Endodermal cell (in vitro differentiated cells): ENCODE results near the gene ASPSCR1. TPM values are rescaled to one million over a fixed set of nuclear protein-coding genes. Genes with fewer than 3 reads are reported as not detected.

ENCODE experiments used
- DNase-seq: peaks from one replicate; pipeline ENCODE4 v3.0.0-alpha.2; 2017
- H3K27ac ChIP-seq: 2 replicates; pipeline ENCODE4 v1.5.1; 2013; ENCODE audit warnings: mild to moderate bottlenecking, low read depth, low read length, moderate library complexity
- H3K27me3 ChIP-seq: 2 replicates; pipeline ENCODE4 v1.6.1; 2013; ENCODE audit warnings: mild to moderate bottlenecking, low read length, moderate library complexity; ENCODE audit not compliant: insufficient read depth, control insufficient read depth, poor library complexity, severe bottlenecking
- H3K36me3 ChIP-seq: 2 replicates; pipeline ENCODE4 v1.7.0; 2013; ENCODE audit warnings: mild to moderate bottlenecking, low read length, moderate library complexity; ENCODE audit not compliant: control insufficient read depth, insufficient read depth
- H3K4me1 ChIP-seq: one replicate; pipeline ENCODE4 v1.7.0; 2013; ENCODE audit warnings: low read length; ENCODE audit not compliant: control insufficient read depth, insufficient read depth
- H3K4me3 ChIP-seq: 2 replicates; pipeline ENCODE4 v1.5.1; 2013; ENCODE audit warnings: mild to moderate bottlenecking, low read length, moderate library complexity
- H3K9ac ChIP-seq: 2 replicates; pipeline ENCODE4 v1.6.1; 2013; ENCODE audit warnings: mild to moderate bottlenecking, low read length, moderate library complexity; ENCODE audit not compliant: poor library complexity, severe bottlenecking; ENCODE audit errors: extremely low read depth
- H3K9me3 ChIP-seq: 2 replicates; pipeline ENCODE4 v1.6.1; 2013; ENCODE audit warnings: mild to moderate bottlenecking, low read length, moderate library complexity; ENCODE audit not compliant: control insufficient read depth
- H3K27ac Mint-ChIP-seq: 2 replicates; pipeline ENCODE4 v1.8.0; 2020; ENCODE audit warnings: mixed read lengths
- H3K27me3 Mint-ChIP-seq: 2 replicates; pipeline ENCODE4 v1.8.0; 2021; ENCODE audit warnings: mild to moderate bottlenecking, mixed read lengths; ENCODE audit not compliant: insufficient read depth
- H3K36me3 Mint-ChIP-seq: 2 replicates; pipeline ENCODE4 v1.8.0; 2020; ENCODE audit warnings: low read depth, mixed read lengths
- H3K4me1 Mint-ChIP-seq: 2 replicates; pipeline ENCODE4 v1.8.0; 2020; ENCODE audit warnings: mixed read lengths
- H3K4me3 Mint-ChIP-seq: 2 replicates; pipeline ENCODE4 v1.8.0; 2020; ENCODE audit warnings: mild to moderate bottlenecking, moderate library complexity, mixed read lengths
- H3K9me3 Mint-ChIP-seq: 2 replicates; pipeline ENCODE4 v1.8.0; 2020; ENCODE audit warnings: mild to moderate bottlenecking, mixed read lengths
- WGBS, 2 experiments: methylation state at CpG; one replicate each; pipeline versions ENCODE4 v1.1.5 to v1.1.7; 2013; ENCODE audit warnings: missing lambda C conversion rate in 2 of 2, mixed read lengths in 1 of 2; ENCODE audit not compliant: insufficient coverage in 1 of 2, insufficient read length in 1 of 2; 5-methylcytosine and 5-hydroxymethylcytosine counted together
- total RNA-seq, 2 donors: library from RNA; stranded (reverse); fragmentation: NEBNext Ultra II Directional in 1 of 2; extraction: Animal tissue kit (Norgen Biotek cat#: 25700) in 1 of 2; gene quantifications; 2 replicates in 1 of 2; 3 replicates in 1 of 2; pipeline ENCODE4 v1.2.1, GENCODE V29; 2021
- TF ChIP-seq, protein P1 (sequence below): fragments of 200-600 bp; sonication (generic); conservative IDR thresholded peaks from 2 replicates; pipeline ENCODE4 v1.5.0; 2021; ENCODE audit warnings: antibody characterized with exemption, mild to moderate bottlenecking

The ASPSCR1 gene
- total RNA-seq, 2 donors from 2014 or later, result 50.8 to 65.4 TPM

DNA sequence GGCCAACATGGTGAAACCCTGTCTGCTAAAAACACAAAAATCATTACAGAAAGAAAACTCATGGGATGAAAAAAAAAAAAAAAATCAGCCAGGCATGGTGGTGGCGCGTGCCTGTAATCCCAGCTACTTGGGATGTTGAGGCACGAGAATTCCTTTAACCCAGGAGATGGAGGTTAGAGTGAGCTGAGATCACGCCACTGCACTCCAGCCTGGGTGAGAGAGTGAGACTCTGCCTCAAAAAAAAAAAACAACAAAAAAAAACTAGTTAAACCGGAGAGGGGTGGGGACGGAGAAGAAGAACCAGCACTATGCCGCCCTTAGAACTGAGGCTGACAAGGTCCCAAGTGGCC is 9.1 kb upstream of the ASPSCR1 start:
- no peaks in the 10 kb centered on the region for H3K36me3 Mint-ChIP-seq
- no peak overlapping the region for H3K27ac Mint-ChIP-seq
- 82 to 94% methylated on average over 3 to 7 of the region's 7 CpGs for WGBS, 2 experiments
- TF ChIP-seq, protein P1, sequence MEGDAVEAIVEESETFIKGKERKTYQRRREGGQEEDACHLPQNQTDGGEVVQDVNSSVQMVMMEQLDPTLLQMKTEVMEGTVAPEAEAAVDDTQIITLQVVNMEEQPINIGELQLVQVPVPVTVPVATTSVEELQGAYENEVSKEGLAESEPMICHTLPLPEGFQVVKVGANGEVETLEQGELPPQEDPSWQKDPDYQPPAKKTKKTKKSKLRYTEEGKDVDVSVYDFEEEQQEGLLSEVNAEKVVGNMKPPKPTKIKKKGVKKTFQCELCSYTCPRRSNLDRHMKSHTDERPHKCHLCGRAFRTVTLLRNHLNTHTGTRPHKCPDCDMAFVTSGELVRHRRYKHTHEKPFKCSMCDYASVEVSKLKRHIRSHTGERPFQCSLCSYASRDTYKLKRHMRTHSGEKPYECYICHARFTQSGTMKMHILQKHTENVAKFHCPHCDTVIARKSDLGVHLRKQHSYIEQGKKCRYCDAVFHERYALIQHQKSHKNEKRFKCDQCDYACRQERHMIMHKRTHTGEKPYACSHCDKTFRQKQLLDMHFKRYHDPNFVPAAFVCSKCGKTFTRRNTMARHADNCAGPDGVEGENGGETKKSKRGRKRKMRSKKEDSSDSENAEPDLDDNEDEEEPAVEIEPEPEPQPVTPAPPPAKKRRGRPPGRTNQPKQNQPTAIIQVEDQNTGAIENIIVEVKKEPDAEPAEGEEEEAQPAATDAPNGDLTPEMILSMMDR, result no peak
- no peak overlapping the region for H3K4me3 Mint-ChIP-seq
- Histone ChIP-seq H3K27ac (no peak overlapping the region), H3K4me1 (no peaks in the 10 kb centered on the region), H3K36me3 (no peaks in the 10 kb centered on the region), H3K9me3 (peaks cover 2% of the 10 kb centered on the region), H3K9ac (no peak overlapping the region), H3K4me3 (no peak overlapping the region), H3K27me3 (peaks cover 5% of the 10 kb centered on the region)
- DNase-seq, result no peak
- H3K9me3 Mint-ChIP-seq, result peaks cover 11% of the 10 kb centered on the region
- H3K4me1 Mint-ChIP-seq, result peaks cover 18% of the 10 kb centered on the region
- H3K27me3 Mint-ChIP-seq, result peaks cover 26% of the 10 kb centered on the region

DNA sequence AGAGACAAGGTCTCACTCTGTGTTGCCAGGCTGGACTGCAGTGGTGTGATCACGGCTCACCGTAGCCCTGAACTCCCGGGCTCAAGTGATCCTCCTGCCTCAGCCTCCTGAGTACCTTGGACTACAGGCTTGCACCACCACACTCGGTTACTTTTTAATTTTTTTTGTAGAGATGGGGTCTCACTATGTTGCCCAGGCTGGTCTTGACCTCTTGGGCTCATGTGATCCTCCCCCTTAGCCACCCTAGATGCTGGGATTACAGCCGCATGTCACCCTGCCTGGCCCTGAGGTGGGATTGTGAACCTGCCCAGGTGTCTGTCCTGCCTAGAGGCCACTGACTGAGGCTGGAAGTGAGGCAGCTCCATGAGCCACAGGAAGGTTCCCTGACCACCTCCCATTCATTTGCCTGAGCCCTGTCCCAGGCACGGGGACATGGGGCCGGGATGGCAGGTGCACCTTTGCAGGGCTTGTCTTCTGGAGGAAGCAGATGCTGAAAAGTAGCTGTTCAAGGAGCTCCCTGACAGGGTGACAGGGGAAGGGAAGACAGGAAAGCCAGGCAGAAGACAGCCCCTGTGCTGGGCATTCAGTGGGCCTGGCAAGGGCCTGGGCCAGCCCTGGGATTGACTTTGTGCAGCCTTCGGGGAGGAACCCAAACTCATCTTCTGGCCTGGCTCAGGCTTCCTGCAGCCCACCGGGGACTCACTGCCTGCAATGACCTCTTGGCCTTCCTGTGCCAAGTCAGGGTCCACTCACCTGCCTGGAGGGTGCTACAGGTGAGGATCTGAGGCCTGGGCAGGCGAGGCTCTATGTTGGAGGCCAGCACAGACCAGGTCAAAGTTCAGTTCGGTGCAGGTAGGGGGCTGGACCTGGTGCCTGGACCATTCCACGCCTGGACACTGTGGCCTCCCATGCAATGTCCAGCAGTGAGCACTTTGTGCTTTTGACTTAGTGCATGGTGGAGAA is 8.3 kb upstream of the ASPSCR1 start:
- Histone ChIP-seq H3K9me3 (peaks cover 6% of the 10 kb centered on the region), H3K27me3 (peaks cover 5% of the 10 kb centered on the region), H3K36me3 (no peaks in the 10 kb centered on the region), H3K9ac (no peak overlapping the region), H3K27ac (no peak overlapping the region), H3K4me3 (no peak overlapping the region), H3K4me1 (no peaks in the 10 kb centered on the region)
- Mint-ChIP-seq H3K9me3 (peaks cover 19% of the 10 kb centered on the region), H3K4me1 (peaks cover 10% of the 10 kb centered on the region), H3K4me3 (no peak overlapping the region), H3K27me3 (peaks cover 25% of the 10 kb centered on the region), H3K27ac (no peak overlapping the region), H3K36me3 (no peaks in the 10 kb centered on the region)
- WGBS, 2 experiments, result 95% methylated on average over 12 of the region's 12 CpGs
- DNase-seq, result peak; percentile 42
- TF ChIP-seq, protein P1, result no peak

DNA sequence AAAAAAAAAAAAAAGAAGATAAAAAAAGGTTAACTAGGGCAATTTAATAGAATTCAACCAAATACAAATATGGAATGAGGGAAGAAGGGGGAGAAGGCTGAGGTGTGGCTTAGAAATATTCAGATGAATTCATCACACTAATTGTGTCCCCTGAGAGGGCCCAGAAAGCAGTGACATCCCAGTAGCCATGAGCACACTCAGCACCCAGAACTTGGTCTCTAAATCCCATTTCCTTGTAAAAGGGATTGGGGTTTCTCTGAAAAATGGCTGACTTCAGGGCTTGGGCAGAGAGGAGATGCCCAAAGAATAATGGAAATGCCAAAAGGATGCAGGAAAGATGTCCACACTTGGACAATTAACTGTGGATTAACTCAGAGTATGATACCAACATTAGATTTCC is 4.0 kb upstream of the ASPSCR1 start:
- Histone ChIP-seq H3K4me3 (no peak overlapping the region), H3K27me3 (peaks cover 6% of the 10 kb centered on the region), H3K27ac (no peak overlapping the region), H3K36me3 (no peaks in the 10 kb centered on the region), H3K9ac (no peak overlapping the region), H3K9me3 (peaks cover 6% of the 10 kb centered on the region), H3K4me1 (no peaks in the 10 kb centered on the region)
- Mint-ChIP-seq H3K36me3 (peaks cover 1% of the 10 kb centered on the region), H3K4me3 (no peak overlapping the region), H3K27ac (no peak overlapping the region), H3K27me3 (peaks cover 31% of the 10 kb centered on the region), H3K4me1 (no peaks in the 10 kb centered on the region), H3K9me3 (peaks cover 25% of the 10 kb centered on the region)
- no peak for DNase-seq
- TF ChIP-seq, protein P1, result no peak
